HG03060 (cell line): Measurements from ENCODE around the gene SDR42E1.

Experiments used
- ATAC-seq: cut with Tn5 transposase; IDR thresholded peaks from one replicate; pipeline ENCODE4 v1.9.1; 2021; ENCODE audit warnings: low read depth, moderate number of reproducible peaks; ENCODE audit not compliant: unreplicated experiment

Gene SDR42E1, protein sequence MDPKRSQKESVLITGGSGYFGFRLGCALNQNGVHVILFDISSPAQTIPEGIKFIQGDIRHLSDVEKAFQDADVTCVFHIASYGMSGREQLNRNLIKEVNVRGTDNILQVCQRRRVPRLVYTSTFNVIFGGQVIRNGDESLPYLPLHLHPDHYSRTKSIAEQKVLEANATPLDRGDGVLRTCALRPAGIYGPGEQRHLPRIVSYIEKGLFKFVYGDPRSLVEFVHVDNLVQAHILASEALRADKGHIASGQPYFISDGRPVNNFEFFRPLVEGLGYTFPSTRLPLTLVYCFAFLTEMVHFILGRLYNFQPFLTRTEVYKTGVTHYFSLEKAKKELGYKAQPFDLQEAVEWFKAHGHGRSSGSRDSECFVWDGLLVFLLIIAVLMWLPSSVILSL

DNA sequence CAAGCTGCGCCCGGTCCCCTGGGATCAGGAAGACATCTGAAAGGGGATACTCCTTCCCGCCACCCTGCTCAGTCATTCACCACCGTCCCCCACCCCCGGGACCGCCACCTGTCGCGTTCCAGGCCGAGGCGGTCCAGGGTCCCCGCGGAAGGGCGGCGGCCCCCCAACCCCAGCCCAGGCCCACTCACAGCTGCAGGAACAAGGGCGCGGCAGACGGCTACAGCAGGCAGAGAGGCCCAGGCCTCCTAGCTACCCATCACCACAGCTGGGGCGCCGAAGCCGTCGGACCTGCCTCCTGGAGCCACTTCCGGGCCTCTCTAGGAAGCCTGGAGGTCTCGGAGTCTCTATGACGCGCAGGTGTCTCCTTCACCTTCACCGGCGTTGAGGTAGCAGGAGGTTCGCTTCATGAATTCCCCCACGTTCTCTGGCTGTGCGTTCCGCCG, at the start of gene SDR42E1:
Gene SDR42E1, minus strand, starts transcription at position 272 of the 443 bp plus-strand sequence. CDS start 10,612 bp downstream, outside the sequence.
- ATAC-seq, result peak; percentile 87

DNA sequence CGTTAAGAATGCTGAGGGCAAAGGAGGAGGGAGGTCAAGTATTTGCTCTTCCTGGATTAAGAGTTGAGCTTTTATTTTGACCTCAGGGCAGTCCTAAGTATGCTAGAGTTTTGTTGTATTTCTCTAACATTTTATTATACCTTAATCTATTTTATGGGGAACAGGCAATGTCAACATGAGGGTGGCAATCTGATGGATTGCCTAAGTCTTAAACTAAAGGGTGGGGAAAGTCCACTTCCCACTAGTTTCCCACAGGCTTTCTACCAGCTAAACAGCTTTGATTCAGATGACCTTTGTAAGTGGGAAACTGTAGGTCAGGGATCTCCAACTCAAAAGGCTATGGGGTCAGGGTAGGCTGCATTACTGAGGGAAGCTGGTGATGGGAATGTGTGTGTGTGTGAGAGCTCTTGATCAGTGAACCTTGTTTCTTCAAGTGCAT, 48.7 kb upstream of the SDR42E1 start:
- no peak for ATAC-seq

DNA sequence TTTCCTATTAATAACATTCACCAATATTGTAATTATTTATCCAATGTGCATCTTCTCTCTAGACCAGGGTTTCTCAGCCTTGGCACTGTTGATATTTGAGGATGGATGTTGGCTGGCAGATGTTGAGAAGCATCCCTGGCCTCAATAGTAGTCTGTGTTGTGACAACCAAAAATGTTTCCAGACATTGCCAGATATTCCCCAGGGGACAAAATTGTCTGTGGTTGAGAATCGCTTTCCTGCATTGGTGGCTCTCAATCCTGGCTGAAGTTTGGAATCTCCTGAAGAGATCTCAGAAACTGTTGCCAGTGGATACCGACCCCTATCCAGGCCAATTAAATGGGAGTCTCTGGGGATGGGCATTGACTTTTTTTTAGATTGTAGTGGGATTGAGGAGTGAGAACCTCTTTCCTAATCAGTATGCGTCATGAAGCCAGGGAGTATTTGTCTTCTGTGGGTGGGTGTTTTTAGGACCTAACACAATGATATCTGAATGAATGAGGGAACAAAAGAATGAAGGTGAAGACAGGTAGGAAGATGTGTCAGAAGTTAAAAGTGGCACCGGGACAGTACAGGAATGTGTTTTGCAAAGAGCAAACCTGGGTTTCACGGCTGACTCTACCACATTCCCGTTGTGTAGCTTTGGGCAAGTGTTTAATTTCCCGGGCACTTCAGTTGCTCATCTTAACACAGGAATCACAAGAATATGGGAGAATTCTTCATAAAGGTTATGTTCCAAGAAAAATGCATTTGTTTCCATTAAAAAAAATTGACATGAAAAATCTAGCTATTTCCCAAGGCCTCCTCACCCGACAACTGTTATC, 48.1 kb upstream of the SDR42E1 start:
- ATAC-seq, result no peak

DNA sequence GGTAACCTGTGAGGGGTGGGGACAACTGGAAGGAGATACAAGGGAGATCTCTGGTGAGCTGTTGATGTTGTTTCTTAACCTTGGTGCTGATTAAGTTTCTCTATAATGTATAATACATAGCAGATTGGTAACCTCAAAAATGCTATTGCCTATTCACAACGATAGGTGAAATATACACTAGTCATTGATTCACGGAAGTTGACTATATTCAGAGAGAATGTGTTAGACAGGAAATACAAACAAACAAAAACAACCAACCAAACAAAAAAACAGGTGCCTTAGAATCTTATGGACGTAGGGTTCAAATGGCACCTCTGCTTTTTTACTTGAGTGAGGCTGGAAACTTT, 45.3 kb upstream of the SDR42E1 start:
- no peak for ATAC-seq

DNA sequence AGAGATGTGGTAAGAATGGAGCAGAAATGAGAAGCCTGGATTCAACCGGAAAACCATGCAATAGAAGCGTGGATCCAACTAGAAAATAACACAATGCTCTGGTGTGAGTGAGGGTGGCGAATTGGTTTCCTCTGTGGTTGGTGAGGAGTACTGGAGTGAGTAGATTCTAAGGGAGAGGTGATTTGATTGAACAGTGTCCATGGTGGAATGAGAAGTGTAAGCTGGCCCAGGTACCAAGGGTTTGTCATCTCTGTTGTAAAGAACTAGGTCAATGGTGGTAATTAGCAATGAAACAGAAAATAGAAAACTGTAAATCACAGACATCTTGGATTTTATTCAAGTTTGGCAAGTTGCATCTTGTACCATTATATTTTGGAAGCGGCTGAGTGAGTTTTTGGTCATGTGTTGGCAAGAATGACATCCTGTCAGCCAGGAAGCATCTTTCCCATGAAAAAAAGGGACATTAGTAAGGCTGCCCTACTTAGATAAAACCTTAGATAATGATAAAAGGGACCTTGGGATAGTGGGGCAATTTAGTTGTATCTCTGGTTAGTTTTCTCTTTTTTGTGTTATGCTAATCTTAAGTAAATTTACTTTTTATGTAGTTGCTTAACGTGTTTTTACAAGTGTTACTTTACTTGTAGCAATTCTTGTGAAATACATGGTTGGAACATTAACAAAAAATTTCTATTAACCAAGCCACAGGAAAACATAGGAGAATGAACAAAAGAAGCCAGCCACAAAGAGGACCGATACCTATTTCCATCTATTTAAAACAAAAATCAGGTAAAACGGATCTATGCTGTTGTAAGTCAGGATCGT, 44.7 kb upstream of the SDR42E1 start:
- ATAC-seq, result no peak

DNA sequence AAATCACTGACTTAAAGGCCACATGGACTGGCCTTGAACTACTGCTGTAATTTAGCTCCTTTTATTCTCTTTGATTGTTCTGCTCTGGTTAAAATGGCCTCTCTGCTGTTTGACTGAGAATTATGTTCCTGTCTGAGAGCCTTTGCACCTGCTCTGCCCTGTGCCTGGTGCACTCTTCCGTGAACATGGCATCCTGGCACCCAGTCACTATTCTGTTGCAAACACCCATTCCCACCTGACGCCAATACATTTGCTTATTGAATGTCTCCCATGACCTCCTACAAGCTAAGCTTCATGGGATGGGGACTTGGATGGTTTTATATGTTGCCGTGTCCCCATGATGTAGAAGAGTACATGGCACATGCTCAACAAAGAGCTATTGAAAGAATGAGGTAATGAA, 43.8 kb upstream of the SDR42E1 start:
- ATAC-seq, result no peak

DNA sequence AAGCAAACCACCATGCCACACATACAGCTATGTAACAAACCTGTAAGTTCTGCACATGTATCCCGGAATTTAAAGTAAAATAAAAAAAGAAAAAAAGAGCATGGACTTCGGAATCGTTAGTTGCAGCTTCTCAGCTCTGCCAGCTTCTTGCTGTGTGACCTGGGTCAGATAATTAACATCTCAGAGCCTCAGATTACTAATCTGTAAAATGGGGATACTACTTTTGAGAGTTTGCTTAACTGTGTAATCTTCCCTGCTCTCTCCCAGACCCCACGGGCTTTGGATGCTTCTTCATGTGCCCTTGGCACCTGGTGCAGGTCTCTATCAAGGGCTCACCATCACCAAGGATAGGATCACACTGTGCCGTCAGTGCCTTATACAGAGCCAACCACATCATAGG, 40.4 kb upstream of the SDR42E1 start:
- no peak for ATAC-seq

DNA sequence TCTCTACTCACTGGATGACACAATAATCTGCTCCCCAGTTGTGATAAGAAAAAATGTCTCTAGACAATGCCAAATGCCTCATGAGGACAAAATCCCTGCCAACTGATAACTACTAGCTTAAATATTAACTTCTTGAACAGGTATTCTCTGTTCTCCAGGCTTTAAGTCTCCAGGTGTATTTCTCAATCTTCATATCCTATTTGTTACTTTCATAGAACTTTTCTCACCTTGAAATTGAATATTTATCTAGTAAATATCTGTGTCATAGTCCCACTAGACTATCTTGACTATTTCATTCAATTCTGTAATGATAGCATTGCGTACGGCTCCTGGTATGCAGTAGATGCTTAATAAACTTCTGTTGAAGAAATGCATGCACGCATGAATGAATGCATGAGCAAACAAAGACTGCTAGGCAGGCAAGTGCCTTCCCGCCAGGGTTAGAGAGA, 39.7 kb upstream of the SDR42E1 start:
- no peak for ATAC-seq

DNA sequence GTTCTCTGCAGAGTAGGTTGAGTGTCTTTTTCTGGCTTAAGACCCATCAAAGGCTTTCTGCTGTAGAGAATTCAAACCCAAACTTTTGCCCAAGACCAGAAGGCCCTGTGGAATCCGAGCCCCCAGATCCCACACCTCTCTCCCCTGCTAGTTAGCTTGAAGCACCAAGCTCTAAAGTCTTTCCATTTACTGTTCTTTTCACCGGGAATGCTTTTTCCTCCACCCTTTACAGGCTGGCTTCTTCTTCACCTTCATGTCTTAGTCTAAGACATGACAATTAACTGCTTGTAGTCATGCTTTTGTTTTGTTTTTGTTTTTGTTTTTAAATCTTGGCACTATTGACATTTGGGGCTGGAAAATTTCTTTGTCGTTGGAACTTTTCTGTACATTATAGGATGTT, 39.2 kb upstream of the SDR42E1 start:
- ATAC-seq, result no peak

DNA sequence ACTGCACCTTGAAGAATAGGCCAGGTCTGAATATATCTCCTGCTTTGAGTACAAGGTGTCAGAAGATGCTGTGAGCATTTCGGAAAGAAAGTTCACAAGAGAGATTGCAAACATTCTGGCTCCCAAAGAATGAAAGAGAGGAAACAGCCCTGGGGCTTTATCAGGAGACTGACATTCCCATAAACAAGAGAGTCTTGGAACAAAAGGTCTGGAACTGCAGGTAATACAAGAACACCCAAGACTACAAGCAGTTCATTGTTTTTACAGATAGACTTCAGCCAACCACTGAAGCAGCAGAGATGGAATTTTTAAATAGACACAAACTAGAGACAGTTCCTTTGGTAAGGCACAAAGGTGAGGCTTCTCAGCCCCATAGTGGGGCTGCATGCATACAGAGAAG, 38.2 kb upstream of the SDR42E1 start:
- no peak for ATAC-seq

DNA sequence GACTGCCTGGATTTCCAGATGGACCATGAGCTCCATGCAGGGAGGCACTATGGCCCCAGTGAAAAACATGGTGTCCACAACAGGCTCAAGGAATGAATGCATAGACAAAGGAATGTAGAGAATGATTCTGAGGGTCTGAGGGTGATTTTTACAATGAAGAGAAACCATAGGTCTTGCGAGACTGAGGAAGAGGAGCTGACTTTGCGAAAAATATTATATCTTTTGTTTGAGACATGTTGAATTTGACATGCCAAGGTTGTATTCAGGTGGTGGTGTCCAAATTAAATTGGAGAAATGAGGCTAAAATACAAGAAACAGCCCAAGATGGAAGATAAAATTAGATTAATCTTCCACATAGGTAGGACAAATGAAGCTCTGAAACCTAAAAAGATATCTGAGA, 36.5 kb upstream of the SDR42E1 start:
- ATAC-seq, result no peak

DNA sequence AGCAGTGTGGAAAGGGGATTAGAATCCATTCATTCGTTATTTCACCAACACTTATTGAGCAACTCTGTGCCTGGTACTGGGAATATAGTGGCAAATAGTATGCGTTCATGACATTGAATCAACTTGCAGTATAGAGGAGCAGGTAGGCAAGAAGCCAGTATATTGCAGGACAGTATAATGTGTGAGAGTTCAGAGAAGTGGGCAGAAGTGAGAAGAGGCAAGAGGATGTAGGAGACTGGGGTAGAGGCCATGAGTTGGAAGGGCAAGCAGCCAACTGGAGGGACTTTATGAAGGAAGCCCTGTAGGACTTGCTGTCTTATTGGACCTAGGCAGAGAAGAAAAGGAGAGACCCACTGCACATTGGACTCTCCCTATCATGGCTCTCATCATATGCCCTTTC, 36.1 kb upstream of the SDR42E1 start:
- no peak for ATAC-seq

DNA sequence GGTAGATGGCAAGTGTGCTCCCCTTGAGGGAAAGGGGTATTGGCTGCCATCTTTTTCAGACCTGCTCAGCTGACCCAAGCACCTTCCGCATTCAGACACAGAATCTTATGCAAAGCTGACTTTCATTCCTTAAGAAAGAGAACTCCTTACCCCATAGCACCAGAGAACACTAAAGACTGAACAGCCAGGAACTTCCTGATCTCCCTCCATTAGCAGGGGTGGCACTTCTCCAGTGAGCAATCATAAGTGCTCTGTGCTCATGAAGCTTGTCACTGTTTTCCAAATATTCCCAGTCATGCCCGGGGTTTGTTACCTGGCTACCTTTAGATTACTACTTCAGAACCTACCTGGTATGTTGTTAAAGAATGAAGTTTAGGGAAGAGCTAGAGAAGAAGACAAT, 35.7 kb upstream of the SDR42E1 start:
- no peak for ATAC-seq

DNA sequence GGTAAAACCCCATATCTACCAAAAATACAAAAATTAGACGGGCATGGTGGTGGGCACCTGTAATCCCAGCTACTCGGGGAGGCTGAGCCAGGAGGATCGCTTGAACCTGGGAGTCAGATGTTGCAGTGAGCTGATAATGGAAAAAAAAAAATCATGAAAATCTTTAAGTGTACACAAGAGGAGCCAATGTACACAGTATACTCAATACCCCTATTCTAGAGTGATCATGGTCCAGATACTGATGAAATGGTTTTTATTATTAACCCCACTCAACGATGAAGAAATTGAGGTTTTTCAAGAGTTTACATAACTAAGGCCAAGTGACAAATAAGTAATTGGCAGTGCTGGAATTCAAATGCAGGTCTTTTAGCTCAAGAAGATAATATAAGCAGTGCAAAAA, 35.3 kb upstream of the SDR42E1 start:
- no peak for ATAC-seq

DNA sequence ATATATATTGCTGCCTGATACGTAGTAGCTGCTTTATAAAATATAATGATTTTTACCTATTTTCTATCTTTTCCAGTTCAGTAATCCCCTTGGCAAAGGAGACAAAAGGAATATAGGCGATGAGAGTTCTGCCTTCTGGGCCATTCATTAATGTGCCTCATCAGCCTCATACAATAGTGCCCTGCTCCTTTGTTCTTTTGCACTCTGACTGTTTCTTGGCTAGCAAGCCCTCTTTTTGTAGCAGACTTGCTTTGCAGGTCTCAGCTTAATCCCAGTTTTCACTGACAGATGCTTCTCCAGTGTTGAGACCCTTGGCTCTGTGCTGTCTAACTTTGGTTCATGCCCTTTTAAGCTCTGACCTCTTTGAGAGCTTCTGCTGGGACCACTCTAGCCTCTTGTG, 34.2 kb upstream of the SDR42E1 start:
- no peak for ATAC-seq

DNA sequence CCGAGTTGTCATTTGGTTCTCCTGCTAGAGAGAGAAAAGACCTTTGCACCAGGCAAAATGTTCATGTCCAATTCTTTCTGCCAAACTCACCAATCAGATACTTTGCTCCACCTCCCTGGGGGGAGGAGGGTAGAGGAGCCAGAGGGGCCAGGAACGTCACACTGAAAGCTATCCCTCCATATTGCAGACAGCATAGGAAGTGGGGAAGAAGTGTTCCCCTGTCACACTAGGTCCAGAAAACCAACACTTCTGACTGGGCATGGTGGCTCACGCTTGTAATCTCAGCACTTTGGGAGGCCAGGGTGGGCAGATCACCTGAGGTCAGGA, 33.3 kb upstream of the SDR42E1 start:
- no peak for ATAC-seq

DNA sequence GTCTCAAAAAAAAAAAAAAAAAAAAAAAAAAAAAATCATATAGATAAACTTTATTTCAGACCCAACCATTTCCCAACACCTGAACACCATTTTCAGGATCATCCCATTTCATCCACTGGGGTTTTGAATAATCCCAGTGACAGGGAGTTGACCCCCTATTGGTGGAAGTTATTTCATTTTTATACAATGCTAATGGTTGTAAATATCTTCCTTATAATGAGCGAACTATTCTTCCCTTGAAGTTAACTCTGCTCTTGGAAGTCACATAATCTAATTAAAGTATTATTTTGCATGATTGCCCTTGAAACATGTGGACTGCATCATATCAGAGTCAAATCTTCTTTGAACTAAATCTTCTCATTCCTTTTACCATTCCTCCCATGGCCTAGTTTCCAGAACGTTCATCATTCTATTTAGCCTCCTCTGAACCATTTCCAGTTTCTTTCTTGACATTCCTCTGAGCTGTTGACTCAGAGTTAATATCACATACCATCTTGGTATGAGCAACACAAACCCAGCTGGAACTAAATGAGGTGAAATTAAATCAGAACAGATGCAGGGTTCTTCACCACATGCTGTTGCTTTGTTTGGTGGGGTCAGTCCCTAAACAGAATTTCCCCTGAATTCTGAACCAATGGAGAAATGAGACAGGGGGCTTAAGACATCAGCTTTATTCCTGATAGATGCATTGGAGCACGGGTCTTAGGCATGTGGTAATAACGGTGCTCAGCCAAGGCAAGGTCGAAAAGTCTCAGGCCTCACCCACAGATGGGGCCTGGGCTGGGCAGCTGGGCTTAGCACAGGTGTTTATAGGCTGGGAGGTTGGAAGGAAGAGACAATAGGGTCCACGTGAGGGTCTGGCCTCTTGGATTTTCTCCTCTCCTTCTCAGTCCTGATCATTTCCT, 32.7 kb upstream of the SDR42E1 start:
- ATAC-seq, result no peak

DNA sequence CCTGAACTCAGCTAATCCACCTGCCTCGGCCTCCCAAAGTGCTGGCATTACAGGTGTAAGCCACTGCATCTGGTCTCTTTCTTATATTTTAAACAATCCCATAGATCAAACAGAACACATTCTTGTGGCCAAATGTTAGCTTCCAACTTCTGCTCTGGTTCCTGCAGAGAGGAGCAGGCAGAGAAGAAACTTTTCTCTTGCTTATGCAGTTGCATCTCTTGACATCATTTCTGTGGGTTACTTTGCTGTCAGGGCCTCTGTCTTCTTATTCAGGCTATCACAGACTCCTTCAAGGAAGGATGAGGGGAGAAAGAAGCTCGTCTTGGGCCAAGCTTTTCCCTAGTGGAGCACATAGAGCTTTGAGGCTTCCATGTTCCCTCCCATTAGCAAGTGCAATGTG, 31.6 kb upstream of the SDR42E1 start:
- no peak for ATAC-seq

DNA sequence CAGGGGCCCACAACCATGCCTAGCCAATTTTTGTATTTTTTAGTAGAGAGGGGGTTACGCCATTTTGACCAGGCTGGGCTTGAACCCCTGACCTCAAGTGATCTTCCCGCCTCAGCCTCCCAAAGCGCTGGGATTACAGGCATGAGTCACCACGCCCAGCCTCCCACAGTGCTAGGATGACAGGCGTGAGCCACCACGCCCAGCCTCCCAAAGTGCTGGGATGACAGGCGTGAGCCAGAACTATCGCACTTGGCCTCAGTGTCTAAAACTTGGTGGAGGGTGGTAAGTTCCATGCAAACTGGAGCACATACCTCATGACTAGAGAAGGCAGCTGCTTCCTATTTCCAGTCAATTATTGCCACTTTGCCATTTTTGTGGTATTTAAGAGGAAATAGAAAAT, 30.9 kb upstream of the SDR42E1 start:
- no peak for ATAC-seq

DNA sequence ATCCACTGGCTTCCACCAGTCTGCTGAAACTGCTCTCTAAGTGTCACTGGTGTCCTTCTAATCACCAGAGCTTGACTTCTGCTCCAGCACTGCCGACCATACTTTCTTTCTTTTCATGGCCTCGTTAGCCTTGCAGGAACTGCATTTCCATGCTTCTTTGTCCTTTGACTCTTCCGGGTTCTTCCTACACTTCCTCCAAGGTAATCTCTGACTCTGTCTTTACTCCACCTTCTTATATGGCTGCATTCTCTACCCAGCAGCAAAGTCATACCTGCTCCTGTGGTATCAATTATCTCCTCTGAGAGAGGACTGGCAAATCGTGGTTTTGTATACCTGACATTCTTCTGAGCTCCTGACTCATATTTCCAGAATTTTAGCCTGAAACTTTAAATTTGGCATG, 30.3 kb upstream of the SDR42E1 start:
- no peak for ATAC-seq
